Measurements from ENCODE around the gene MYO3B.

Gene MYO3B

DNA sequence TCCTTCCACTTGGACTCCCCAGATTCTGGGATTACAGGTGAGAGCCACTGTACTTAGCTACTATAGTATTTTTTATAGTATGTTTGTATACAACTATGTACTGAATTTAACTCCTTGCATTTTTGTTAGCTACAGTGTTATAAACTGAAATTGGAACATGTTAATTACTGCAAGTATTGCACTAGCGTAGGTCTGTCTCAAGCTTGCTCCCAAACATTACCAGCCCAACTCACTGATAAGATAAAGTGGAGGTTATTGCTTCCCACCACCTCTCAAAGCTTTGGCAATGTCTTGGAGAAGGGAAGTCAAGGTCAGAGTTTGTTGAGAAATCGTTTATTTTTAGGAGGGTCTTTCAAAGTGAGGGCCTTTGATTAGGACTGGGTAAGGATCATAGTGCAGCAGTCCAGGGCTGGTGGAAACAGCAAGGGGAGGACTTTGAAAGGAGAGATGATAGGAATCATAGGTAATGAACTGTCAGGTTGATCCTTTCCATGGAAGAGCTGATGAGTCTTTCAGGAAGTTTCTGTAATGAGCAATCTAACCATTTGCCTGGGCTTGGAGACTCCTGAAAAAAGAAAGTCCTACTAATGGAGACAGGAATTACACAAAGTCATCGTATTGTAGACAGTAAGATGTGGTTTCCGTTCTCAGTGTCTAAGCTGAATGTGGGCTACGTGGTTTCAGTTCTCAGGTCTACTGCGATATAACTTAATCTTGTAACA is 257.1 kb downstream of the MYO3B start:
- TF ChIP-seq REST (IDR thresholded peaks at IDR 0.05; ENCODE audit: low read depth) (no peak), TEAD4 (IDR thresholded peaks at IDR 0.05) (no peak), CEBPB (IDR thresholded peaks at IDR 0.05) (no peak), TCF12 (IDR thresholded peaks at IDR 0.05; ENCODE audit: low read depth) (no peak), USF1 (IDR thresholded peaks at IDR 0.05) (no peak), FOXM1 (IDR thresholded peaks at IDR 0.05; ENCODE audit: borderline replicate concordance, low read depth) (no peak), YY1 (IDR thresholded peaks at IDR 0.05; ENCODE audit: low read depth) (no peak), EGR1 (IDR thresholded peaks at IDR 0.05) (no peak), ZBTB7A (IDR thresholded peaks at IDR 0.05; ENCODE audit: low read depth) (no peak), TAF1 (IDR thresholded peaks at IDR 0.05; ENCODE audit: low read depth) (no peak), EP300 (IDR thresholded peaks at IDR 0.05; ENCODE audit: borderline replicate concordance) (no peak), CREB1 (IDR thresholded peaks at IDR 0.05; ENCODE audit: low read depth) (no peak), RAD21 (IDR thresholded peaks at IDR 0.05; ENCODE audit: low read depth) (no peak), NFIC (IDR thresholded peaks at IDR 0.05) (no peak)
- TF ChIP-seq, protein P1, sequence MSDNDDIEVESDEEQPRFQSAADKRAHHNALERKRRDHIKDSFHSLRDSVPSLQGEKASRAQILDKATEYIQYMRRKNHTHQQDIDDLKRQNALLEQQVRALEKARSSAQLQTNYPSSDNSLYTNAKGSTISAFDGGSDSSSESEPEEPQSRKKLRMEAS (IDR thresholded peaks at IDR 0.05): no peak

- TF ChIP-seq, protein P1 (IDR thresholded peaks at IDR 0.05): no peak
- TF ChIP-seq TCF12 (IDR thresholded peaks at IDR 0.05; ENCODE audit: low read depth): no peak
Observed at GRCh38 chr2:170436077-170436943, 258.4 kb downstream of the MYO3B start.

- TF ChIP-seq TAF1 (IDR thresholded peaks at IDR 0.05; ENCODE audit: low read depth) (no peak), YY1 (IDR thresholded peaks at IDR 0.05; ENCODE audit: low read depth) (no peak), TCF12 (IDR thresholded peaks at IDR 0.05; ENCODE audit: low read depth) (no peak), ZBTB7A (IDR thresholded peaks at IDR 0.05; ENCODE audit: low read depth) (no peak), RAD21 (IDR thresholded peaks at IDR 0.05; ENCODE audit: low read depth) (no peak), NFIC (IDR thresholded peaks at IDR 0.05) (no peak), USF1 (IDR thresholded peaks at IDR 0.05) (no peak), TEAD4 (IDR thresholded peaks at IDR 0.05) (no peak), CEBPB (IDR thresholded peaks at IDR 0.05) (no peak), EGR1 (IDR thresholded peaks at IDR 0.05) (no peak), FOXM1 (IDR thresholded peaks at IDR 0.05; ENCODE audit: borderline replicate concordance, low read depth) (no peak), REST (IDR thresholded peaks at IDR 0.05; ENCODE audit: low read depth) (no peak), CREB1 (IDR thresholded peaks at IDR 0.05; ENCODE audit: low read depth) (no peak), EP300 (IDR thresholded peaks at IDR 0.05; ENCODE audit: borderline replicate concordance) (no peak)
- TF ChIP-seq, protein P1 (IDR thresholded peaks at IDR 0.05): no peak
Observed at GRCh38 chr2:170446078-170446477, 268.1 kb downstream of the MYO3B start.

DNA sequence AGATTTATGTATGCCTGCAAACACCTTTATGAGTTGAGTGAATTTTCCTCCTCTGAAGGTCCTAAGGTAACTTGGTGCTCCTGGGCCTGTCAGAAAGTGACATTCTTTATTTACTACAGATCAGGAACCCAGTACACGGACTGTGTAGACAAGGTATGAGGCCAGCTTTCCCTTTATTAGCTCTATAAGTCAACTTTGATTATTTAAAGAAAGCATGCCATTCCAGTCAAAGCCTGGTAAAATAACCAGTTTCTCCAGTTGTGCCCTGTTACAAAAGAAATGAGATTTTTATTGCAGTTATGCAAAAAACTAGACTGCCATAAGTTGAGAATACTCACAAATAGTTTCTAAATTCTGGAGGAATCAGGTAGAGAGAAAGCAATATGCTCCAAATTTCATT is 271.1 kb downstream of the MYO3B start:
- TF ChIP-seq EP300 (IDR thresholded peaks at IDR 0.05; ENCODE audit: borderline replicate concordance): no peak
- no peak for TF ChIP-seq REST (IDR thresholded peaks at IDR 0.05; ENCODE audit: low read depth)
- no peak for TF ChIP-seq TAF1 (IDR thresholded peaks at IDR 0.05; ENCODE audit: low read depth)
- TF ChIP-seq CREB1 (IDR thresholded peaks at IDR 0.05; ENCODE audit: low read depth): no peak
- TF ChIP-seq RAD21 (IDR thresholded peaks at IDR 0.05; ENCODE audit: low read depth): no peak
- TF ChIP-seq CEBPB (IDR thresholded peaks at IDR 0.05): no peak
- TF ChIP-seq NFIC (IDR thresholded peaks at IDR 0.05): no peak
- TF ChIP-seq TCF12 (IDR thresholded peaks at IDR 0.05; ENCODE audit: low read depth): no peak
- TF ChIP-seq, protein P1 (IDR thresholded peaks at IDR 0.05): no peak
- TF ChIP-seq TEAD4 (IDR thresholded peaks at IDR 0.05): no peak
- TF ChIP-seq EGR1 (IDR thresholded peaks at IDR 0.05): no peak
- no peak for TF ChIP-seq FOXM1 (IDR thresholded peaks at IDR 0.05; ENCODE audit: borderline replicate concordance, low read depth)
- TF ChIP-seq USF1 (IDR thresholded peaks at IDR 0.05): no peak
- no peak for TF ChIP-seq ZBTB7A (IDR thresholded peaks at IDR 0.05; ENCODE audit: low read depth)
- TF ChIP-seq YY1 (IDR thresholded peaks at IDR 0.05; ENCODE audit: low read depth): no peak
